Chondrocyte (in vitro differentiated cells): ENCODE results near the gene CFD. TPM values are rescaled to one million over a fixed set of nuclear protein-coding genes. Genes with fewer than 3 reads are reported as not detected.

ENCODE experiments used
- DNase-seq: peaks from one replicate; pipeline ENCODE4 v3.0.0; 2021; ENCODE audit warnings: mixed read lengths, low spot score
- H3K27ac Mint-ChIP-seq: one replicate; pipeline ENCODE4 v1.8.0; 2021; ENCODE audit warnings: mild to moderate bottlenecking, moderate library complexity, mixed read lengths; ENCODE audit not compliant: unreplicated experiment
- H3K27me3 Mint-ChIP-seq: 2 replicates; pipeline ENCODE4 v1.8.0; 2021; ENCODE audit warnings: low read depth, mixed read lengths
- H3K36me3 Mint-ChIP-seq: 2 replicates; pipeline ENCODE4 v1.8.0; 2021; ENCODE audit warnings: low read depth, mixed read lengths
- H3K4me1 Mint-ChIP-seq: 2 replicates; pipeline ENCODE4 v1.8.0; 2021; ENCODE audit warnings: low read depth, mild to moderate bottlenecking, mixed read lengths
- H3K4me3 Mint-ChIP-seq: one replicate; pipeline ENCODE4 v1.8.0; 2021; ENCODE audit warnings: mild to moderate bottlenecking, moderate library complexity, mixed read lengths; ENCODE audit not compliant: unreplicated experiment
- H3K9me3 Mint-ChIP-seq: 2 replicates; pipeline ENCODE4 v1.8.0; 2021; ENCODE audit warnings: low read depth, mixed read lengths
- CTCF ChIP-seq: fragments of 200-600 bp; sonication (generic); IDR thresholded peaks from 2 replicates; pipeline ENCODE4 v1.5.0; 2021; ENCODE audit warnings: antibody characterized with exemption, mild to moderate bottlenecking, moderate library complexity
- total RNA-seq: library from RNA; stranded (reverse); gene quantifications from 3 replicates; pipeline ENCODE4 v1.2.1, GENCODE V29; 2021

CFD gene
- total RNA-seq, 1 donor from 2014 or later: 1.8 TPM

DNA sequence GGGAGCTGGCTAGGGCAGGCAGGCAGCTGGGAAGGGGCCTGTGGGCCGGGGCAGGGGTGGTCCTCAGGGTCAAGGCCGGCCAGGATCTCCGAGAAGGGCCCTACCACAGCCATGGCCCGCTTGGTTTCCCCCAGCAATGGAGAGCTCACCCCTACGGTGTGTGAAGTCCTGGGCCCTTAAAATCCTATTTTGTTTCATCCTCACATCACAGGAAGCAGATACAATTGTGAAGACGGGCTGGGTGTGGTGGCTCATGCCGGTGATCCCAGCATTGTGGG is 42.6 kb downstream of the CFD start:
- Mint-ChIP-seq H3K27ac (no peak overlapping the region), H3K4me3 (no peak overlapping the region), H3K27me3 (no peaks in the 10 kb centered on the region), H3K36me3 (peaks cover 2% of the 10 kb centered on the region), H3K4me1 (no peaks in the 10 kb centered on the region), H3K9me3 (no peaks in the 10 kb centered on the region)
- peak; percentile 80 for DNase-seq
- TF ChIP-seq CTCF: no peak

DNA sequence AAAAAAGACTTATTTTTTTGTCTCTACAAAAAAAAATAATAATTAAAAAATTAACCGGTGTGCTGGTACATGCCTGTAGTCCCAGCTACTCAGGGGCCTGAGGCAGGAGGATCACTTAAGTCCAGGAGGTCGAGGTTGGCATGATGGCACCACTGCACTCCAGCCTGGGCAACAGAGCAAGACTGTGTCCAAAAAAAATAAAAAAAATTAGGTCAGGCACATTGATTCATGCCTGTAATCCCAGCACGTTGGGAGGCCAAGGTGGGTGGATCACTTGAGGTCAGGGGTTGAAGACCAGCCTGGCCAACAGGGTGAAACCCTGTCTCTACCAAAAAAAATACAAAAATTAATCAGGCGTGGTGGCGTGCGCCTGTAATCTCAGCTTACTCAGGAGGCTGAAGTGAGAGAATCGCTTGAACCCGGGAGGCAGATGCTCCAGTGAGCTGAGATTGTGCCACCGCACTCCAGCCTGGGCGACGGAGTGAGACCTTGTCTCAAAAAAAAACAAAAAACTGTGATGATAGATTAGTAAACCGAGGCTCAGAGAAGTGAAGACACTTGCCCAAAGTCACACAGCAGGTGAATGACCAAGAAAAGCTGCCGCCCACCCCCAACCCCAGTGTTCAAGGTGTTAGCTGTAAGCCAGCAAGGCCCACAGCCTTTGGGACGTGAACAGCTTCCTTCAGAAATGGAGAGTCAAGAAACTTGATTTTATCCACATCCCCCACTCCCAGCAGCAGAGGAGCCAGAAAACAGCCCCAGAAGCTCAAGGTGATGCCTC is 43.2 kb downstream of the CFD start:
- no peaks in the 10 kb centered on the region for H3K9me3 Mint-ChIP-seq
- no peaks in the 10 kb centered on the region for H3K27me3 Mint-ChIP-seq
- no peaks in the 10 kb centered on the region for H3K4me1 Mint-ChIP-seq
- no peak overlapping the region for H3K4me3 Mint-ChIP-seq
- TF ChIP-seq CTCF: no peak
- peaks cover 1% of the 10 kb centered on the region for H3K36me3 Mint-ChIP-seq
- DNase-seq: no peak
- H3K27ac Mint-ChIP-seq: no peak overlapping the region

DNA sequence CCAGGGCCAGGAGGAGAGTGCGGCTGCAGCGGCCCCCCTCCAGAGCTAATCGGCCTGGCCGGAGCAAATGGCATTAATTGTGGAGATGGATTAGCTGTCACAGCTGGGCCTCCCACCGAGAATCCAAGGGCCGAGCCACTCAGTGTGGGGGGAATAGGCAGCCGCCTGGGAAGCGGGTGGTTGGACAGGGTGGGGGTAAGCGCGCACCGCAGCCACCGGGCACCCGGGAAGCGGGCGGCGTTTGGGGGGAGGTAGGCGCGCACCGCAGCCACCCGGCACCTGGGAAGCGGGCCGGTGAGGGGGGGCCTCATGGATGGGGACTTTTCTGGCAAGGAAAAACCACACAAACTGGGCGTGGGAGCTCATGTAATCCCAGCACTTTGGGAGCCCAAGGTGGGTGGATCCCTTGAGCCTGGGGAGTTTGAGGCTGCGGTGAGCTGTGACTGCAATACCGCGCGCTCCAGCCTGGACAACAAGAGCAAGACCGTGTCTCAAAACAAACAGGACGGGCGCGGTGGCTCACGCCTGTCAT is 43.9 kb downstream of the CFD start:
- no peaks in the 10 kb centered on the region for H3K36me3 Mint-ChIP-seq
- peak; percentile 67 for DNase-seq
- H3K9me3 Mint-ChIP-seq: no peaks in the 10 kb centered on the region
- H3K27ac Mint-ChIP-seq: no peak overlapping the region
- no peaks in the 10 kb centered on the region for H3K27me3 Mint-ChIP-seq
- no peak overlapping the region for H3K4me3 Mint-ChIP-seq
- H3K4me1 Mint-ChIP-seq: no peaks in the 10 kb centered on the region
- no peak for TF ChIP-seq CTCF

DNA sequence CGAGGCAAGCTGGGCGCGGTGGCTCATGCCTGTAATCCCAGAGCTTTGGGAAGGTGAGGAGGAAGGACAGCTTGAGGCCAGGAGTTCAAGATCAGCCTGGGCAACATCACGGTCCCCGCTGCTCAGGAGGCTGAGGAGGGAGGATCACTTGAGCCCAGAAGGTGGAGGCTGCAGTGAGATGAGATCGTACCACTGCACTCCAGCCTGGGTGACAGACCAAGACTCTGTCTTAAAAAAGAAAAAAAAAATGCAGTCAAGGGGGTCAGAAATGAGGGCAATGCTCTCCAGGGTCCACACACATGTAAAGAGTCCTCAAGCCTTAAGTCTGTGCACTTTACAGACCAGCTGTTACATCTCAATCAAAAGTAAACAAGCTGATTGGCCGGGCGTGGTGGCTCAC is 45.1 kb downstream of the CFD start:
- Mint-ChIP-seq H3K36me3 (no peaks in the 10 kb centered on the region), H3K27ac (no peak overlapping the region), H3K9me3 (no peaks in the 10 kb centered on the region), H3K4me1 (peaks cover 7% of the 10 kb centered on the region), H3K27me3 (no peaks in the 10 kb centered on the region), H3K4me3 (no peak overlapping the region)
- no peak for DNase-seq
- TF ChIP-seq CTCF: no peak

- no peak overlapping the region for H3K4me3 Mint-ChIP-seq
- H3K4me1 Mint-ChIP-seq: peaks cover 7% of the 10 kb centered on the region
- no peaks in the 10 kb centered on the region for H3K27me3 Mint-ChIP-seq
- no peaks in the 10 kb centered on the region for H3K36me3 Mint-ChIP-seq
- no peaks in the 10 kb centered on the region for H3K9me3 Mint-ChIP-seq
- no peak overlapping the region for H3K27ac Mint-ChIP-seq
- no peak for TF ChIP-seq CTCF
- no peak for DNase-seq
Measured at GRCh38 chr19:906480-906879, 47.0 kb downstream of the CFD start.
